HepG2 (cell line): ENCODE results near the gene CCT5. TPM values are rescaled to one million over a fixed set of nuclear protein-coding genes. Genes with fewer than 3 reads are reported as not detected.
"Not testable (repeated sequence)": the region's sequence is repeated elsewhere in the genome, so short reads cannot be mapped to it uniquely, and the experiment has no call there.

Source experiments
- ATAC-seq: fragments of 200-7000 bp; cut with Tn5 transposase; 3 replicates; pipeline ENCODE4 v1.9.1; 2020; ENCODE audit warnings: mild to moderate bottlenecking, moderate library complexity
- BruUV-seq: library from RNA; stranded (reverse); fragments of 400-500 nt; replicated peaks from 2 replicates; lab custom pipeline; 2021; lab: Mats Ljungman, UMichigan
- CTCF ChIA-PET: fragments of 300-600 bp; formaldehyde crosslinking; extraction: SDS; loops from one replicate; lab custom pipeline; 2021; ENCODE audit warnings: low total read pairs, inconsistent platforms, low intra/inter-chr PET ratio; lab: Yijun Ruan, JAX
- POLR2A ChIA-PET: fragments of 350-600 bp; sonication (Branson Sonifier 250); formaldehyde crosslinking; loops from one replicate; lab custom pipeline; 2020; ENCODE audit warnings: antibody characterized with exemption, inconsistent platforms; lab: Yijun Ruan, JAX
- DNase-seq: peaks from one replicate; pipeline ENCODE4 v3.0.0-alpha.2; 2015; ENCODE audit warnings: low spot score
- FAIRE-seq: peaks from 3 replicates; lab custom pipeline; 2011; peaks lifted over from hg19 to GRCh38; lab: Jason Lieb, UNC
- H2AFZ ChIP-seq: one replicate; pipeline ENCODE4 v1.6.1; 2011; ENCODE audit warnings: low read length, inconsistent platforms
- H3K27ac ChIP-seq: fragments of 300-600 bp; 3 replicates; pipeline ENCODE4 v1.8.0; 2011; ENCODE audit warnings: mixed run types, mild to moderate bottlenecking, mixed read lengths, low read length, inconsistent platforms; ENCODE audit not compliant: insufficient read depth; ENCODE audit errors: extremely low read length
- H3K27me3 ChIP-seq, 2 experiments: fragments of 200-600 bp in 1 of 2; 2 replicates in 1 of 2; 3 replicates in 1 of 2; pipeline versions ENCODE4 v1.6.0 to v1.8.0; 2011; ENCODE audit warnings: low read length in 2 of 2, mild to moderate bottlenecking in 2 of 2, moderate library complexity in 2 of 2, inconsistent platforms in 1 of 2; ENCODE audit not compliant: insufficient read depth in 2 of 2, control insufficient read depth in 1 of 2
- H3K36me3 ChIP-seq, 2 experiments: fragments of 200-600 bp in 1 of 2; replicated peaks in 1 of 2; 2 replicates in 1 of 2; 3 replicates in 1 of 2; pipeline versions ENCODE4 v1.5.1 to v1.8.0; 2011; ENCODE audit warnings: low read length in 2 of 2, inconsistent platforms in 1 of 2; ENCODE audit not compliant: insufficient read depth in 2 of 2, control insufficient read depth in 1 of 2
- H3K4me1 ChIP-seq: 2 replicates; pipeline ENCODE4 v1.5.1; 2012; ENCODE audit warnings: low read length, inconsistent platforms; ENCODE audit not compliant: insufficient read depth
- H3K4me2 ChIP-seq: 2 replicates; pipeline ENCODE4 v1.6.0; 2011; ENCODE audit warnings: low read depth, low read length, inconsistent platforms
- H3K4me3 ChIP-seq, 3 experiments: fragments of 200-600 bp in 1 of 3; sonication (generic), shearing (Covaris generic) in 1 of 3; replicated peaks in 1 of 3; 2 replicates each; pipeline ENCODE4 v1.5.1; 2011 to 2016; ENCODE audit warnings: low read length in 3 of 3, inconsistent platforms in 2 of 3, low read depth in 2 of 3, mild to moderate bottlenecking in 2 of 3, control low read depth in 1 of 3, mixed read lengths in 1 of 3; ENCODE audit not compliant: insufficient read depth in 1 of 3
- H3K79me2 ChIP-seq: one replicate; pipeline ENCODE4 v1.6.1; 2011; ENCODE audit warnings: low read length, inconsistent platforms; ENCODE audit not compliant: insufficient read depth
- H3K9ac ChIP-seq: 2 replicates; pipeline ENCODE4 v1.6.0; 2011; ENCODE audit warnings: mild to moderate bottlenecking, low read depth, low read length, inconsistent platforms; ENCODE audit not compliant: insufficient read depth
- H3K9me3 ChIP-seq: 2 replicates; pipeline ENCODE4 v1.5.1; 2012; ENCODE audit warnings: mild to moderate bottlenecking, low read length
- H4K20me1 ChIP-seq: 2 replicates; pipeline ENCODE4 v1.6.0; 2011; ENCODE audit warnings: inconsistent platforms, mild to moderate bottlenecking, low read length, moderate library complexity; ENCODE audit not compliant: insufficient read depth
- TFDP2 ChIP-seq: sonication (generic); formaldehyde crosslinking; IDR thresholded peaks from 2 replicates; pipeline ENCODE4 v1.4.0; 2020; ENCODE audit warnings: missing genetic modification reagents
- ZBTB4 ChIP-seq: sonication (generic); formaldehyde crosslinking; IDR thresholded peaks from 2 replicates; pipeline ENCODE4 v1.4.0; 2020; ENCODE audit warnings: missing genetic modification reagents, mild to moderate bottlenecking, borderline replicate concordance
- ZSCAN21 ChIP-seq: sonication (generic); formaldehyde crosslinking; IDR thresholded peaks from 2 replicates; pipeline ENCODE4 v1.8.0; 2022; ENCODE audit warnings: mild to moderate bottlenecking, missing genetic modification reagents, moderate library complexity, borderline replicate concordance
- WGBS: methylation state at CpG from one replicate; pipeline ENCODE4 v1.1.6; 2017; ENCODE audit warnings: low lambda C conversion rate; 5-methylcytosine and 5-hydroxymethylcytosine counted together
- in situ Hi-C: cut with HindIII; loops from 2 replicates; pipeline ENCODE4 v1.10.0; 2017; ENCODE audit warnings: low pct_unique_long_range_greater_than_20kb; ENCODE audit not compliant: extremely low pct_ligation_motif_present
- intact Hi-C: fragments of 100-400 bp; cut with micrococcal nuclease; formaldehyde crosslinking; loops from one replicate; pipeline ENCODE4 v1.10.0; 2022; ENCODE audit not compliant: unreplicated experiment
- polyA plus RNA-seq, 8 experiments: library from polyadenylated mRNA; depleted of rRNA in 3 of 8; stranded (reverse) in 7 of 8; unstranded in 1 of 8; fragments of >200 nt; fragmentation: Illumina TruSeq in 4 of 8; extraction: Trizol in 4 of 8; gene quantifications; 2 replicates each; pipeline versions ENCODE4 v1.2.1 to v1.2.3, GENCODE V29; 2011 to 2016; ENCODE audit warnings: low read depth in 4 of 8, missing spikeins in 1 of 8, mixed read lengths in 1 of 8; ENCODE audit not compliant: insufficient read depth in 1 of 8
- total RNA-seq, 5 experiments: library from RNA; depleted of rRNA; stranded (reverse); fragments of >200 nt; fragmentation: Illumina TruSeq; extraction: Trizol; gene quantifications; 2 replicates each; pipeline ENCODE4 v1.2.3, GENCODE V29; 2016; ENCODE audit warnings: low read depth in 1 of 5

Gene CCT5
- total and polyA plus RNA-seq, 2 of the 13 experiments (the other 11 are each of a cell fraction or from before 2014, with no cell fraction given): 319 to 708 TPM

- TF ChIP-seq ZBTB4 (CRISPR knock-in tag) (peak; percentile 85; the same call in 1 of the 2 replicates), ZSCAN21 (CRISPR knock-in tag) (no peak), TFDP2 (CRISPR knock-in tag) (0 out of 2 replicates have a peak, but pooled peaks have one; percentile 38)
Measured at GRCh38 chr5:10283927-10284635, 34.0 kb downstream of the CCT5 start (continued).

GRCh38 chr5:10285362-10285761 lies 35.3 kb downstream of the CCT5 start:
- H2AFZ ChIP-seq, DNase-seq, CTCF ChIA-PET, H3K79me2 ChIP-seq, H3K9me3 ChIP-seq, H3K4me2 ChIP-seq, ATAC-seq, H3K9ac ChIP-seq, H3K4me1 ChIP-seq, H3K27me3 ChIP-seq, H4K20me1 ChIP-seq, H3K4me3 ChIP-seq, H3K27ac ChIP-seq, BruUV-seq, FAIRE-seq: not testable (repeated sequence)
- intact Hi-C loops: loop anchor here (2.0 kb wide), 1 partner anchor 67 kb away; the partner anchor contains the start of gene MARCHF6
- in situ Hi-C loops: loop anchor here (10.0 kb wide), 2 partner anchors 79 to 339 kb away; no protein-coding TSS in a partner anchor
- 90% methylated on average over 8 of the region's 8 CpGs for WGBS
- H3K36me3 ChIP-seq: peaks cover 2 to 15% of the 10 kb centered on the region in 2 experiments; a peak in 3 of 5 replicates
- POLR2A ChIA-PET: interaction anchor here (0.6 kb wide), 1 partner anchor 31 kb away, joined by 3 read pairs; no protein-coding TSS in a partner anchor
